Esophagus squamous epithelium (tissue), 4 donors: ENCODE data around the gene ANKRD40.

ENCODE experiments used
- POLR2A ChIP-seq, 4 donors: fragments of 450-650 bp; IDR thresholded peaks; one replicate each; pipeline ENCODE4 v1.6.1; 2017; ENCODE audit warnings: antibody characterized with exemption in 4 of 4, mild to moderate bottlenecking in 4 of 4, moderate library complexity in 3 of 4
- TF ChIP-seq, protein P1 (sequence below), 6 experiments: fragments of 450-650 bp in 4 of 6; fragments of 200-600 bp in 2 of 6; sonication (generic) in 2 of 6; IDR thresholded peaks; one replicate each; pipeline ENCODE4 v1.5.1; 2016 to 2019; ENCODE audit warnings: antibody characterized with exemption in 6 of 6, mild to moderate bottlenecking in 4 of 6, moderate library complexity in 4 of 6

- TF ChIP-seq, protein P1, sequence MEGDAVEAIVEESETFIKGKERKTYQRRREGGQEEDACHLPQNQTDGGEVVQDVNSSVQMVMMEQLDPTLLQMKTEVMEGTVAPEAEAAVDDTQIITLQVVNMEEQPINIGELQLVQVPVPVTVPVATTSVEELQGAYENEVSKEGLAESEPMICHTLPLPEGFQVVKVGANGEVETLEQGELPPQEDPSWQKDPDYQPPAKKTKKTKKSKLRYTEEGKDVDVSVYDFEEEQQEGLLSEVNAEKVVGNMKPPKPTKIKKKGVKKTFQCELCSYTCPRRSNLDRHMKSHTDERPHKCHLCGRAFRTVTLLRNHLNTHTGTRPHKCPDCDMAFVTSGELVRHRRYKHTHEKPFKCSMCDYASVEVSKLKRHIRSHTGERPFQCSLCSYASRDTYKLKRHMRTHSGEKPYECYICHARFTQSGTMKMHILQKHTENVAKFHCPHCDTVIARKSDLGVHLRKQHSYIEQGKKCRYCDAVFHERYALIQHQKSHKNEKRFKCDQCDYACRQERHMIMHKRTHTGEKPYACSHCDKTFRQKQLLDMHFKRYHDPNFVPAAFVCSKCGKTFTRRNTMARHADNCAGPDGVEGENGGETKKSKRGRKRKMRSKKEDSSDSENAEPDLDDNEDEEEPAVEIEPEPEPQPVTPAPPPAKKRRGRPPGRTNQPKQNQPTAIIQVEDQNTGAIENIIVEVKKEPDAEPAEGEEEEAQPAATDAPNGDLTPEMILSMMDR (IDR thresholded peaks at IDR 0.05): no peak
- no peak for TF ChIP-seq POLR2A (IDR thresholded peaks at IDR 0.05)
Observed at GRCh38 chr17:50693036-50693682, 14.6 kb downstream of the ANKRD40 start.
